HG03342 (cell line): ENCODE results near the gene GAS5.

Experiments used
- ATAC-seq: cut with Tn5 transposase; IDR thresholded peaks from one replicate; pipeline ENCODE4 v1.9.1; 2021; ENCODE audit warnings: mild to moderate bottlenecking, moderate library complexity; ENCODE audit not compliant: unreplicated experiment

The GAS5 gene

GRCh38 chr1:173832748-173833147 is 35.0 kb downstream of the GAS5 start:
- ATAC-seq: no peak

- ATAC-seq: no peak
Observed at GRCh38 chr1:173827611-173828010, 40.2 kb downstream of the GAS5 start.

- ATAC-seq: peak; percentile 79
Observed at GRCh38 chr1:173824315-173825081, 43.3 kb downstream of the GAS5 start, which contains the start of the genes CENPL and DARS2. TSS of gene CENPL (minus strand) at chr1:173824883. CDS start at chr1:173811299, 13,584 bp downstream. TSS of gene DARS2 (plus strand) at chr1:173824673. CDS start at chr1:173825230, 557 bp downstream.

- ATAC-seq: peak; percentile 37
Observed at GRCh38 chr1:173823781-173824314, 43.9 kb downstream of the GAS5 start.

- no peak for ATAC-seq
Observed at GRCh38 chr1:173821680-173822079, 46.1 kb downstream of the GAS5 start.

- ATAC-seq: no peak
Observed at GRCh38 chr1:173818459-173818858, 49.3 kb downstream of the GAS5 start.
